Skeletal muscle satellite cell (primary cell): ENCODE measurements around the gene DPM3.
A peak's percentile ranks its signal among the peaks of the same experiment; 100 is the strongest.
"Not testable (repeated sequence)": the region's sequence is repeated elsewhere in the genome, so short reads cannot be mapped to it uniquely, and the experiment has no call there.

Source experiments
- H3K27me3 ChIP-seq: 2 replicates; pipeline ENCODE4 v1.7.0; 2013; ENCODE audit warnings: low read length; ENCODE audit not compliant: control insufficient read depth, insufficient read depth
- H3K36me3 ChIP-seq: 2 replicates; pipeline ENCODE4 v1.7.0; 2013; ENCODE audit warnings: mild to moderate bottlenecking, control low read depth, low read length; ENCODE audit not compliant: insufficient read depth
- H3K4me1 ChIP-seq: 2 replicates; pipeline ENCODE4 v1.7.0; 2013; ENCODE audit warnings: low read length; ENCODE audit not compliant: control insufficient read depth, insufficient read depth
- H3K4me2 ChIP-seq: 2 replicates; pipeline ENCODE4 v1.7.0; 2013; ENCODE audit warnings: mild to moderate bottlenecking, low read length
- H3K4me3 ChIP-seq: 2 replicates; pipeline ENCODE4 v1.7.0; 2013; ENCODE audit warnings: low read length
- H3K9ac ChIP-seq: 2 replicates; pipeline ENCODE4 v1.7.0; 2013; ENCODE audit warnings: mild to moderate bottlenecking, low read depth, low read length, moderate library complexity
- H3K9me3 ChIP-seq: replicated peaks from 2 replicates; pipeline ENCODE4 v1.7.0; 2013; ENCODE audit warnings: mild to moderate bottlenecking, control low read depth, low read length

Gene DPM3

GRCh38 chr1:155167166-155168104, 27.1 kb upstream of the DPM3 start:
- H3K36me3 ChIP-seq, result peaks cover 19% of the 10 kb centered on the region
- peaks cover 12% of the 10 kb centered on the region for H3K27me3 ChIP-seq
- peaks cover 12% of the 10 kb centered on the region for H3K4me1 ChIP-seq
- peak overlapping the region; percentile 35 for H3K4me2 ChIP-seq
- no peak overlapping the region for H3K9ac ChIP-seq
- no peaks in the 10 kb centered on the region for H3K9me3 ChIP-seq
- no peak overlapping the region for H3K4me3 ChIP-seq

- Histone ChIP-seq H3K4me1 (peaks cover 4% of the 10 kb centered on the region), H3K27me3 (peaks cover 12% of the 10 kb centered on the region), H3K4me2 (no peak overlapping the region), H3K9ac (no peak overlapping the region), H3K4me3 (no peak overlapping the region), H3K36me3 (peaks cover 19% of the 10 kb centered on the region), H3K9me3 (no peaks in the 10 kb centered on the region)
Observed at GRCh38 chr1:155166471-155167165, 26.3 kb upstream of the DPM3 start.

GRCh38 chr1:155166051-155166470, 25.7 kb upstream of the DPM3 start:
- H3K4me3 ChIP-seq, result no peak overlapping the region
- H3K9ac ChIP-seq, result no peak overlapping the region

GRCh38 chr1:155164625-155165024, 24.3 kb upstream of the DPM3 start:
- not testable (repeated sequence) for H3K9me3 ChIP-seq, H3K4me1 ChIP-seq, H3K4me2 ChIP-seq, H3K9ac ChIP-seq, H3K4me3 ChIP-seq
- Histone ChIP-seq H3K27me3 (peaks cover 16% of the 10 kb centered on the region), H3K36me3 (peaks cover 12% of the 10 kb centered on the region)

More at GRCh38 chr1:155166051-155166470, 25.7 kb upstream of the DPM3 start:
- Histone ChIP-seq H3K4me1 (peaks cover 4% of the 10 kb centered on the region), H3K9me3 (no peaks in the 10 kb centered on the region), H3K27me3 (peaks cover 12% of the 10 kb centered on the region), H3K4me2 (no peak overlapping the region), H3K36me3 (peaks cover 19% of the 10 kb centered on the region)

DNA sequence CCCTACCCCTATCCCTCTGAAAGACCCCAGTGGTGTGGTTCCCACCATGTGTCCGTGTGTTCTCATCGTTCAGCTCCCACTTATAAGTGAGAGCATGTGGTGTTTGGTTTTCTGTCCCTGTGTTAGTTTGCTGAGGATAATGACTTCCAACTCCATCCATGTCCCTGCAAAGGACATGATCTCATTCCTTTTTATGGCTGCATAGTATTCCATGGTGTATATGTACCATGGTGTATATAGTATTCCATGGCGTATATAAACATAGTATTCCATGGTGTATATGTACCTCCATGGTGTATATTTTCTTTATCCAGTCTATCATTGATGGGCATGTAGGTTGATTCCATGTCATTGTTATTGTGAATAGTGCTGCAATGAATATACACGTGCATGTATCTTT, 23.5 kb upstream of the DPM3 start:
- H3K4me2 ChIP-seq, H3K9me3 ChIP-seq, H3K9ac ChIP-seq, H3K4me3 ChIP-seq, H3K4me1 ChIP-seq, H3K36me3 ChIP-seq: not testable (repeated sequence)
- H3K27me3 ChIP-seq, result peaks cover 19% of the 10 kb centered on the region

- not testable (repeated sequence) for H3K36me3 ChIP-seq, H3K4me2 ChIP-seq, H3K9ac ChIP-seq, H3K9me3 ChIP-seq, H3K4me3 ChIP-seq, H3K4me1 ChIP-seq
- H3K27me3 ChIP-seq, result peaks cover 19% of the 10 kb centered on the region
Observed at GRCh38 chr1:155162631-155163030, 22.3 kb upstream of the DPM3 start.

GRCh38 chr1:155160128-155160527, 19.8 kb upstream of the DPM3 start:
- peaks cover 18% of the 10 kb centered on the region for H3K27me3 ChIP-seq
- no peak overlapping the region for H3K9ac ChIP-seq
- H3K4me3 ChIP-seq, result no peak overlapping the region
- no peaks in the 10 kb centered on the region for H3K9me3 ChIP-seq
- no peaks in the 10 kb centered on the region for H3K36me3 ChIP-seq
- H3K4me2 ChIP-seq, result no peak overlapping the region
- no peaks in the 10 kb centered on the region for H3K4me1 ChIP-seq

GRCh38 chr1:155158991-155159390, 18.7 kb upstream of the DPM3 start:
- no peaks in the 10 kb centered on the region for H3K4me1 ChIP-seq
- H3K36me3 ChIP-seq, result no peaks in the 10 kb centered on the region
- H3K9ac ChIP-seq, result no peak overlapping the region
- H3K27me3 ChIP-seq, result peaks cover 18% of the 10 kb centered on the region
- no peaks in the 10 kb centered on the region for H3K9me3 ChIP-seq
- H3K4me2 ChIP-seq, result no peak overlapping the region
- no peak overlapping the region for H3K4me3 ChIP-seq

- H3K9ac ChIP-seq, H3K4me2 ChIP-seq, H3K4me3 ChIP-seq, H3K4me1 ChIP-seq, H3K36me3 ChIP-seq, H3K9me3 ChIP-seq: not testable (repeated sequence)
- peaks cover 21% of the 10 kb centered on the region for H3K27me3 ChIP-seq
Observed at GRCh38 chr1:155155996-155156643, 15.8 kb upstream of the DPM3 start.

DNA sequence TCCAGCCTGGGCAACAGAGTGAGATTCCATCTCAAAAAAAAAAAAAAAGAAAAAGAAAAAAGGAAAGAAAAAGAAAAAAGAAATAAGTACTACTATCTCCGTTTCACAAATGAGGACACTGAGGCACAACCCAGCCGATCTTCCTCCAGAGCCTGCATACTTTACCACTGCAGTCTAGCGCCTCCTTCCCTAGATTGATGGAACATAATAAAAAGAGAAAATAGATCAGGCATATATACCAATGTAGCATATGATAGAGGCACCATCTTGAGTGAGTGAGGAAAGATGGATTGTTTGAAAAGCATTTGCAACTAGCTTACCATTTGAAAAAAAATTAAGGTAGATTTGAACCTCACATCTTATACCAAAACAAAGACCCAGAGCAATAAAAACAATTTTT, 5.2 kb upstream of the DPM3 start:
- H3K27me3 ChIP-seq, result peaks cover 36% of the 10 kb centered on the region
- no peaks in the 10 kb centered on the region for H3K36me3 ChIP-seq
- H3K4me2 ChIP-seq, result no peak overlapping the region
- no peaks in the 10 kb centered on the region for H3K4me1 ChIP-seq
- no peak overlapping the region for H3K4me3 ChIP-seq
- H3K9me3 ChIP-seq, result no peaks in the 10 kb centered on the region
- no peak overlapping the region for H3K9ac ChIP-seq

DNA sequence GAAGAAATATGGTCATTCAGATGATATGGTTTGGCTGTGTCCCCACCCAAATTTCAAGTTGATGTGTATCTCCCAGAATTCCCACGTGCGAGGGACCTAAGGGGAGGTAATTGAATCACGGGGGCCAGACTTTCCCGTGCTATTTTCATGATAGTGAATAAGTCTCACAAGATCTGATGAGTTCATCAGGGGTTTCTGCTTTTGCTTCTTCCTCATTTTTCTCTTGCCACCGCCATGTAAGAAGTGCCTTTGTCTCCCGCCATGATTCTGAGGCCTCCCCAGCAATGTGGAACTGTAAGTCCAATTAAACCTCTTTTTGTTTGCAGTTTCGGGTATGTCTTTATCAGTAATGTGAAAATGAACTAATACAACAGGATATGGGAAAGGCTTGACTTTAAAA, 1.4 kb upstream of the DPM3 start:
- Histone ChIP-seq H3K9ac (no peak overlapping the region), H3K36me3 (peaks cover 4% of the 10 kb centered on the region), H3K4me1 (peaks cover 13% of the 10 kb centered on the region), H3K9me3 (no peaks in the 10 kb centered on the region), H3K4me2 (no peak overlapping the region), H3K27me3 (peaks cover 21% of the 10 kb centered on the region), H3K4me3 (no peak overlapping the region)
